D341Med (cell line): ENCODE measurements around the gene PTPRO.

ENCODE experiments used
- DNase-seq: peaks from one replicate; pipeline ENCODE4 v3.0.0; 2012; ENCODE audit warnings: low spot score

Gene PTPRO

GRCh38 chr12:15350643-15351042 is 28.3 kb downstream of the PTPRO start:
- no peak for DNase-seq

GRCh38 chr12:15355766-15356165 is 33.5 kb downstream of the PTPRO start:
- no peak for DNase-seq

- no peak for DNase-seq
Measured at GRCh38 chr12:15356951-15357364, 34.6 kb downstream of the PTPRO start.

GRCh38 chr12:15364221-15365160 is 42.2 kb downstream of the PTPRO start:
- no peak for DNase-seq

GRCh38 chr12:15368812-15369211 is 46.5 kb downstream of the PTPRO start:
- no peak for DNase-seq

- no peak for DNase-seq
Measured at GRCh38 chr12:15372352-15372751, 50.0 kb downstream of the PTPRO start.

GRCh38 chr12:15387772-15388171 is 65.5 kb downstream of the PTPRO start:
- DNase-seq = no peak

- no peak for DNase-seq
Measured at GRCh38 chr12:15389561-15389960, 67.3 kb downstream of the PTPRO start.

GRCh38 chr12:15393037-15393436 is 70.7 kb downstream of the PTPRO start:
- no peak for DNase-seq

- no peak for DNase-seq
Measured at GRCh38 chr12:15393995-15394394, 71.7 kb downstream of the PTPRO start.

- DNase-seq = no peak
Measured at GRCh38 chr12:15404485-15404884, 82.2 kb downstream of the PTPRO start.

- DNase-seq = no peak
Measured at GRCh38 chr12:15405606-15406005, 83.3 kb downstream of the PTPRO start.

- DNase-seq = no peak
Measured at GRCh38 chr12:15407025-15407424, 84.7 kb downstream of the PTPRO start.

- no peak for DNase-seq
Measured at GRCh38 chr12:15411842-15412241, 89.5 kb downstream of the PTPRO start.

- DNase-seq = no peak
Measured at GRCh38 chr12:15417691-15418090, 95.4 kb downstream of the PTPRO start.

GRCh38 chr12:15423629-15424028 is 101.3 kb downstream of the PTPRO start:
- no peak for DNase-seq

- no peak for DNase-seq
Measured at GRCh38 chr12:15427913-15428312, 105.6 kb downstream of the PTPRO start.

GRCh38 chr12:15428632-15429031 is 106.3 kb downstream of the PTPRO start:
- no peak for DNase-seq

GRCh38 chr12:15429262-15429661 is 107.0 kb downstream of the PTPRO start:
- DNase-seq = no peak

GRCh38 chr12:15435597-15435996 is 113.3 kb downstream of the PTPRO start:
- no peak for DNase-seq

- DNase-seq = no peak
Measured at GRCh38 chr12:15439459-15439858, 117.2 kb downstream of the PTPRO start.

GRCh38 chr12:15443050-15443449 is 120.7 kb downstream of the PTPRO start:
- DNase-seq = no peak

- no peak for DNase-seq
Measured at GRCh38 chr12:15443611-15444010, 121.3 kb downstream of the PTPRO start.

GRCh38 chr12:15444523-15444922 is 122.2 kb downstream of the PTPRO start:
- DNase-seq = no peak
